ENCODE measurements around the gene MUC16.

- TF ChIP-seq ESRRA (CRISPR knock-in tag; IDR thresholded peaks at IDR 0.05; ENCODE audit: borderline replicate concordance) (no peak), CTCF (IDR thresholded peaks at IDR 0.05) (no peak), CREB1 (CRISPR knock-in tag; IDR thresholded peaks at IDR 0.05) (no peak), ATF1 (CRISPR knock-in tag; IDR thresholded peaks at IDR 0.05) (no peak), TEAD4 (CRISPR knock-in tag; IDR thresholded peaks at IDR 0.05) (no peak), USF1 (CRISPR knock-in tag; IDR thresholded peaks at IDR 0.05) (no peak)
Measured at GRCh38 chr19:8986296-8986695, 23.9 kb downstream of the MUC16 start.
